H1 (cell line): ENCODE measurements around the gene SPEF2. TPM values are rescaled to one million over a fixed set of nuclear protein-coding genes. Genes with fewer than 3 reads are reported as not detected.

Experiments used
- CTCF ChIA-PET: fragments of 300-600 bp; sonication (Branson Sonifier 250); formaldehyde crosslinking; loops from one replicate; lab custom pipeline; 2021; ENCODE audit not compliant: partially characterized antibody; lab: Charles Lee
- POLR2A ChIA-PET: fragments of 300-600 bp; sonication (Branson Sonifier 250); formaldehyde crosslinking; loops from one replicate; lab custom pipeline; 2021; ENCODE audit warnings: inconsistent platforms; ENCODE audit not compliant: partially characterized antibody; lab: Charles Lee
- DNase-seq, 2 experiments: peaks; one replicate each; pipeline versions ENCODE4 v3.0.0 to v3.0.0-alpha.2; 2010 to 2022; ENCODE audit warnings: low spot score in 2 of 2, low read depth in 1 of 2, mixed read lengths in 1 of 2
- FAIRE-seq: peaks from 2 replicates; lab custom pipeline; 2011; peaks lifted over from hg19 to GRCh38; lab: Jason Lieb, UNC
- H2AFZ ChIP-seq: 2 replicates; pipeline ENCODE4 v1.8.1; 2012; ENCODE audit warnings: low read length, inconsistent platforms
- H2AK5ac ChIP-seq: 2 replicates; pipeline ENCODE4 v1.6.1; 2013; ENCODE audit warnings: low read depth, low read length
- H2BK120ac ChIP-seq: replicated peaks from 2 replicates; pipeline ENCODE3; 2013; ENCODE audit warnings: low read depth, low read length, inconsistent platforms
- H2BK12ac ChIP-seq: 2 replicates; pipeline ENCODE4 v1.6.1; 2013; ENCODE audit warnings: low read depth, low read length
- H2BK15ac ChIP-seq: 2 replicates; pipeline ENCODE4 v1.6.1; 2013; ENCODE audit warnings: low read length
- H2BK20ac ChIP-seq: 2 replicates; pipeline ENCODE4 v1.6.1; 2013; ENCODE audit warnings: low read length
- H2BK5ac ChIP-seq: 2 replicates; pipeline ENCODE4 v1.6.1; 2013; ENCODE audit warnings: low read depth, low read length
- H3K14ac ChIP-seq: 2 replicates; pipeline ENCODE4 v1.6.1; 2013; ENCODE audit warnings: inconsistent platforms; ENCODE audit not compliant: insufficient read length
- H3K18ac ChIP-seq: 2 replicates; pipeline ENCODE4 v1.6.1; 2013; ENCODE audit warnings: low read length; ENCODE audit errors: extremely low read depth
- H3K23ac ChIP-seq: 2 replicates; pipeline ENCODE4 v1.6.1; 2013; ENCODE audit warnings: inconsistent platforms; ENCODE audit not compliant: insufficient read length
- H3K23me2 ChIP-seq: 2 replicates; pipeline ENCODE4 v1.6.1; 2013; ENCODE audit warnings: low read depth, low read length
- H3K27ac ChIP-seq: 2 replicates; pipeline ENCODE4 v1.6.1; 2011; ENCODE audit warnings: low read depth, low read length, inconsistent platforms
- H3K27me3 ChIP-seq, 4 experiments: replicated peaks in 1 of 4; 1 replicate in 1 of 4; 2 replicates in 3 of 4; pipeline versions ENCODE4 v1.6.1 to v1.8.1; 2011 to 2013; ENCODE audit warnings: low read length in 3 of 4, mild to moderate bottlenecking in 3 of 4, inconsistent platforms in 2 of 4, mixed read lengths in 2 of 4, moderate library complexity in 1 of 4; ENCODE audit not compliant: control insufficient read depth in 3 of 4, insufficient read depth in 3 of 4; ENCODE audit errors: extremely low read depth in 1 of 4
- H3K36me3 ChIP-seq, 4 experiments: 2 replicates each; pipeline versions ENCODE4 v1.6.1 to v1.8.1; 2011 to 2013; ENCODE audit warnings: mild to moderate bottlenecking in 4 of 4, low read length in 3 of 4, moderate library complexity in 2 of 4, control low read depth in 1 of 4, inconsistent platforms in 1 of 4; ENCODE audit not compliant: insufficient read depth in 4 of 4, control insufficient read depth in 2 of 4
- H3K4ac ChIP-seq: replicated peaks from 2 replicates; pipeline ENCODE3; 2013; ENCODE audit warnings: low read length, low read depth, mixed read lengths, inconsistent platforms; ENCODE audit not compliant: insufficient read length
- H3K4me1 ChIP-seq, 4 experiments: replicated peaks in 1 of 4; 1 replicate in 1 of 4; 2 replicates in 3 of 4; pipeline versions ENCODE4 v1.6.1 to v1.8.1; 2011 to 2013; ENCODE audit warnings: low read length in 3 of 4, inconsistent platforms in 2 of 4, mixed read lengths in 1 of 4; ENCODE audit not compliant: insufficient read depth in 4 of 4, control insufficient read depth in 3 of 4
- H3K4me2 ChIP-seq, 2 experiments: 2 replicates each; pipeline versions ENCODE4 v1.6.1 to v1.8.1; 2011 to 2013; ENCODE audit warnings: low read depth in 2 of 2, low read length in 2 of 2, control low read depth in 1 of 2, inconsistent platforms in 1 of 2, mild to moderate bottlenecking in 1 of 2; ENCODE audit not compliant: insufficient read depth in 1 of 2
- H3K4me3 ChIP-seq, 4 experiments: fragments of 200-600, 300-600 bp in 1 of 4; sonication (generic), shearing (Covaris generic), sonication (Bioruptor Twin) in 1 of 4; 2 replicates each; pipeline versions ENCODE4 v1.5.1 to v1.8.1; 2011 to 2016; ENCODE audit warnings: low read length in 4 of 4, low read depth in 3 of 4, control low read depth in 2 of 4, inconsistent platforms in 2 of 4, mild to moderate bottlenecking in 2 of 4, mixed read lengths in 1 of 4, moderate library complexity in 1 of 4; ENCODE audit not compliant: insufficient read depth in 2 of 4; ENCODE audit errors: extremely low read depth in 1 of 4
- H3K56ac ChIP-seq: replicated peaks from 2 replicates; pipeline ENCODE3; 2013; ENCODE audit warnings: low read depth, mild to moderate bottlenecking, mixed read lengths, low read length, inconsistent platforms; ENCODE audit not compliant: insufficient read length
- H3K79me1 ChIP-seq: 2 replicates; pipeline ENCODE4 v1.6.1; 2013; ENCODE audit warnings: low read depth, low read length, control low read depth
- H3K79me2 ChIP-seq, 2 experiments: 2 replicates each; pipeline versions ENCODE4 v1.6.1 to v1.8.1; 2012 to 2013; ENCODE audit warnings: low read length in 2 of 2, mild to moderate bottlenecking in 2 of 2, inconsistent platforms in 1 of 2; ENCODE audit not compliant: insufficient read depth in 2 of 2, control insufficient read depth in 1 of 2
- H3K9ac ChIP-seq, 4 experiments: replicated peaks in 1 of 4; 1 replicate in 1 of 4; 2 replicates in 3 of 4; pipeline versions ENCODE4 v1.6.1 to v1.8.1; 2011 to 2013; ENCODE audit warnings: low read depth in 3 of 4, low read length in 3 of 4, control low read depth in 2 of 4, mild to moderate bottlenecking in 2 of 4, moderate library complexity in 2 of 4, inconsistent platforms in 1 of 4; ENCODE audit errors: extremely low read depth in 1 of 4
- H3K9me3 ChIP-seq, 2 experiments: 2 replicates each; pipeline versions ENCODE4 v1.6.1 to v1.8.1; 2012 to 2013; ENCODE audit warnings: mild to moderate bottlenecking in 2 of 2, moderate library complexity in 2 of 2, control low read depth in 1 of 2, inconsistent platforms in 1 of 2, low read depth in 1 of 2, low read length in 1 of 2, mixed read lengths in 1 of 2; ENCODE audit not compliant: insufficient read depth in 2 of 2
- H4K20me1 ChIP-seq, 2 experiments: replicated peaks in 1 of 2; 2 replicates each; pipeline versions ENCODE3 to v1.8.1; 2011 to 2013; ENCODE audit warnings: inconsistent platforms in 2 of 2, low read length in 2 of 2, mild to moderate bottlenecking in 1 of 2; ENCODE audit not compliant: insufficient read depth in 2 of 2, control insufficient read depth in 1 of 2
- H4K5ac ChIP-seq: 2 replicates; pipeline ENCODE4 v1.6.1; 2013; ENCODE audit warnings: low read length, low read depth, mixed read lengths, inconsistent platforms; ENCODE audit not compliant: insufficient read length
- H4K8ac ChIP-seq: 2 replicates; pipeline ENCODE4 v1.8.0; 2013; ENCODE audit warnings: mild to moderate bottlenecking, moderate library complexity, low read length, inconsistent platforms; ENCODE audit not compliant: insufficient read depth; ENCODE audit errors: extremely low read depth
- H4K91ac ChIP-seq: replicated peaks from 2 replicates; pipeline ENCODE3; 2013; ENCODE audit warnings: low read length, mixed read lengths, inconsistent platforms; ENCODE audit not compliant: insufficient read length
- BCL11A ChIP-seq, 2 experiments: IDR thresholded peaks; one replicate each; pipeline ENCODE4 v1.6.1; 2011; ENCODE audit warnings: low read depth in 2 of 2, low read length in 2 of 2, mild to moderate bottlenecking in 2 of 2
- CEBPB ChIP-seq: IDR thresholded peaks from 2 replicates; pipeline ENCODE4 v1.6.1; 2012; ENCODE audit warnings: low read depth, low read length
- CTBP2 ChIP-seq: IDR thresholded peaks from 2 replicates; pipeline ENCODE4 v1.7.0; 2011; ENCODE audit warnings: borderline replicate concordance, mild to moderate bottlenecking, moderate library complexity, mixed read lengths, low read length; ENCODE audit not compliant: insufficient read depth, insufficient read length
- FOSL1 ChIP-seq: IDR thresholded peaks from 2 replicates; pipeline ENCODE4 v1.6.1; 2011; ENCODE audit warnings: mild to moderate bottlenecking, low read depth, low read length, moderate library complexity; ENCODE audit not compliant: insufficient read depth
- HDAC2 ChIP-seq, 2 experiments: fragments of 300-600 bp in 1 of 2; sonication (generic) in 1 of 2; IDR thresholded peaks; 2 replicates each; pipeline ENCODE4 v1.6.1; 2011 to 2012; ENCODE audit warnings: low read depth in 2 of 2, low read length in 2 of 2, mild to moderate bottlenecking in 2 of 2, moderate library complexity in 2 of 2, borderline replicate concordance in 1 of 2, inconsistent platforms in 1 of 2
- JUN ChIP-seq: IDR thresholded peaks from 2 replicates; pipeline ENCODE4 v1.6.1; 2011; ENCODE audit warnings: low read depth, mild to moderate bottlenecking, improper control_type of control experiment, low read length
- POLR2AphosphoS5 ChIP-seq: IDR thresholded peaks from 2 replicates; pipeline ENCODE4 v1.6.1; 2011; ENCODE audit warnings: low read depth, low read length
- SIRT6 ChIP-seq: IDR thresholded peaks from one replicate; pipeline ENCODE4 v1.7.1; 2012; ENCODE audit warnings: low read length, inconsistent platforms
- SP1 ChIP-seq: IDR thresholded peaks from 2 replicates; pipeline ENCODE4 v1.6.1; 2011; ENCODE audit warnings: low read depth, low read length
- SP4 ChIP-seq: IDR thresholded peaks from 2 replicates; pipeline ENCODE4 v1.6.1; 2012; ENCODE audit warnings: low read length, inconsistent platforms
- TEAD4 ChIP-seq: IDR thresholded peaks from 2 replicates; pipeline ENCODE4 v1.6.1; 2012; ENCODE audit warnings: low read depth, low read length, inconsistent platforms, mixed read lengths
- WGBS, 2 experiments: shearing (Covaris generic) in 1 of 2; methylation state at CpG; one replicate each; pipeline versions ENCODE4 v1.1.6 to v1.1.7; 2013 to 2015; ENCODE audit warnings: low lambda C conversion rate in 2 of 2, mixed read lengths in 2 of 2, inconsistent platforms in 1 of 2, low coverage in 1 of 2, missing lambda C conversion rate in 1 of 2; ENCODE audit not compliant: insufficient replicate concordance in 2 of 2, insufficient coverage in 1 of 2, insufficient read length in 1 of 2; ENCODE audit errors: extremely low coverage in 1 of 2, missing lambda C conversion rate in 1 of 2; 5-methylcytosine and 5-hydroxymethylcytosine counted together
- polyA plus RNA-seq, 7 experiments: library from polyadenylated mRNA; depleted of rRNA in 3 of 7; stranded (reverse) in 5 of 7; unstranded in 2 of 7; fragments of >200 nt in 5 of 7; fragments of 200-250 nt in 2 of 7; gene quantifications; 1 replicate in 5 of 7; 2 replicates in 1 of 7; 4 replicates in 1 of 7; pipeline versions ENCODE4 v1.2.1 to v1.2.3, GENCODE V29; 2011 to 2013; ENCODE audit warnings: missing spikeins in 2 of 7, mixed read lengths in 2 of 7
- total RNA-seq: library from RNA; stranded (reverse); fragmentation: NEBNext Ultra II Directional; extraction: Animal tissue kit (Norgen Biotek cat#: 25700); gene quantifications from 2 replicates; pipeline ENCODE4 v1.2.1, GENCODE V29; 2021

The SPEF2 gene
- total and polyA plus RNA-seq, 2 of the 8 experiments (the other 6 are each of a cell fraction or from before 2014, with no cell fraction given) = 0.14 to 0.73 TPM

GRCh38 chr5:35849860-35850259 is 232.2 kb downstream of the SPEF2 start:
- 93% methylated on average over 6 of the region's 6 CpGs; no CpG with 5 or more reads in 1 of the 2 experiments for WGBS, 2 experiments
- no peaks in the 10 kb centered on the region for H3K4me1 ChIP-seq
- H3K23ac ChIP-seq = no peak overlapping the region
- H3K23me2 ChIP-seq = no peaks in the 10 kb centered on the region
- H3K9ac ChIP-seq = no peak overlapping the region
- no peak overlapping the region for H3K27ac ChIP-seq
- H2BK15ac ChIP-seq = no peak overlapping the region
- H3K4me3 ChIP-seq = no peak overlapping the region
- DNase-seq (no peak), FAIRE-seq (no peak)
- H3K4ac ChIP-seq = no peak overlapping the region
- no peak overlapping the region for H3K4me2 ChIP-seq
- no peak overlapping the region for H3K18ac ChIP-seq
- no peak overlapping the region for H2BK20ac ChIP-seq
- peaks cover 17 to 31% of the 10 kb centered on the region in 2 experiments for H3K9me3 ChIP-seq
- no peaks in the 10 kb centered on the region for H3K36me3 ChIP-seq
- H2BK5ac ChIP-seq = no peak overlapping the region
- no peak overlapping the region for H2AFZ ChIP-seq
- no peak overlapping the region for H4K91ac ChIP-seq
- no peak overlapping the region for H3K56ac ChIP-seq
- H2BK12ac ChIP-seq = no peak overlapping the region
- no peak overlapping the region for H3K14ac ChIP-seq
- no peak overlapping the region for H4K5ac ChIP-seq
- no peak overlapping the region for H2AK5ac ChIP-seq
- H4K8ac ChIP-seq = no peak overlapping the region
- no peaks in the 10 kb centered on the region for H3K27me3 ChIP-seq
- TF ChIP-seq POLR2AphosphoS5 = no peak
- no peak for TF ChIP-seq BCL11A (IDR thresholded peaks at IDR 0.05; ENCODE audit: low read depth in 2 of 2, low read length in 2 of 2)
- no peak for TF ChIP-seq CTBP2
- no peak for TF ChIP-seq FOSL1
- TF ChIP-seq CEBPB = no peak
- no peak for TF ChIP-seq HDAC2 (IDR thresholded peaks at IDR 0.05; ENCODE audit: borderline replicate concordance in 1 of 2, low read depth in 2 of 2, low read length in 2 of 2)
- no peak for TF ChIP-seq JUN
- no peak for TF ChIP-seq SP4
- no peak for TF ChIP-seq TEAD4
- no peak for TF ChIP-seq SP1
- no peak for TF ChIP-seq SIRT6
- ChIA-PET POLR2A (no interaction called here), CTCF (interaction anchor here (0.6 to 1.9 kb wide), 3 partner anchors 9 to 901 kb away, joined by 4 to 5 read pairs (median 5); no protein-coding TSS in a partner anchor)
- H3K79me2 ChIP-seq = no peaks in the 10 kb centered on the region
- H3K79me1 ChIP-seq = no peaks in the 10 kb centered on the region
- no peak overlapping the region for H2BK120ac ChIP-seq
- no peaks in the 10 kb centered on the region for H4K20me1 ChIP-seq
